HG03442 (cell line): ENCODE results near the gene KDM4C.
"Not testable (repeated sequence)": the region's sequence is repeated elsewhere in the genome, so short reads cannot be mapped to it uniquely, and the experiment has no call there.

Experiments
- ATAC-seq: cut with Tn5 transposase; IDR thresholded peaks from one replicate; pipeline ENCODE4 v1.9.1; 2021; ENCODE audit warnings: mild to moderate bottlenecking, moderate library complexity; ENCODE audit not compliant: unreplicated experiment

KDM4C gene

DNA sequence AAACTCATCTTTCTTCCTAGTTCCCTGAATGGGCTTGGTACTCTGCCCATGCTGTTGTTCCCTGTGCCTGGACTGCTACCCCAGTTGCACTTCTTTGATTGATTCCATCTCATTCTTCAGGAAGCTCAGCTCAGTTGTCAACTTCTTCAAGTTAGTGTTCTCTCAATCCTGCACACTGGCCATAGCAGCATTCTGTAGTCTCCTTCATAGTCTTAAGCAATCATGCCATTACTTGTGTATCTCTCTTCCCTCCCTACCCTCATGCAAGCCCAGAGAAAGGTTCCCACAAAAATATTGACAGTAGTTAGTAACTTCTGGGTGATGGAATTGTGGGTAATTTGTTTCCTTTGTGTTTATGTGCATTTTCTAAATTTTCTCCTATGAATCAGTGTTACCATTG is 5.5 kb downstream of the KDM4C start:
- no peak for ATAC-seq

DNA sequence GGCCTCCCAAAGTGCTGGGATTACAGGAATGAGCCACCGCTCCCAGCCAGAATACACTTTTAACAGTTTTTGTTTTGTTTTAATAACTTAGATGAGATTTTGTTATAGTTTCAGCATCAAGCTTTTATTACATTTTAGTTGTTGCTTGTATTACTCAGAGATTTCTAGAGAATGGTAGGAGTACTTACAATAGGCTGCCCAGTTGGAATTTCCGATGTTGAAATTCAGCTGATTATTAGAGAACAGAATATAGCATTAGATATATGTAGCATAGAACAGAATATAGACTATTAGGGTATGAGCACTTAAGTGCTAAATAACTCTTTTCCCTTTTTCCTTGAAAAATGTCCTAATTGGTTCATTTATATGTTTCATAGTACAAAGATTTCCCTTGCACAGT is 6.2 kb downstream of the KDM4C start:
- no peak for ATAC-seq

DNA sequence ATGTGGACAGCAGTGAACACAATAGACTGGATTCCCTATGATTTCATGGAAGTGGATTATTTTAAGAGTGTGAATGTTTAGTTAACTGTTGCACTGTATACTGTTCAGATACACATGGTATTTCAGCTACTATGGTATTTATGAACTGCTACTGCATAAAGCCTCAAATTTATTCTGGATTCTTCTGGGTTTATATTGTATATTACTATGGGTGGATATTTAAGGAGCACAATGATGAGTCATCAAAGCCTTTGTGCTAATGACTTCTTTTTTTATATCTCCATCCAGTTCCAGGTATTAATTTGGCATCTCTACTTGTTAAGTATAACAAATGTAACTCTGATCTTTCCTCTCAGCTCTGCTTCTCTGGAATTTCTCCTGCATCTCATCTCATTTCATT is 6.8 kb downstream of the KDM4C start:
- ATAC-seq, result no peak

DNA sequence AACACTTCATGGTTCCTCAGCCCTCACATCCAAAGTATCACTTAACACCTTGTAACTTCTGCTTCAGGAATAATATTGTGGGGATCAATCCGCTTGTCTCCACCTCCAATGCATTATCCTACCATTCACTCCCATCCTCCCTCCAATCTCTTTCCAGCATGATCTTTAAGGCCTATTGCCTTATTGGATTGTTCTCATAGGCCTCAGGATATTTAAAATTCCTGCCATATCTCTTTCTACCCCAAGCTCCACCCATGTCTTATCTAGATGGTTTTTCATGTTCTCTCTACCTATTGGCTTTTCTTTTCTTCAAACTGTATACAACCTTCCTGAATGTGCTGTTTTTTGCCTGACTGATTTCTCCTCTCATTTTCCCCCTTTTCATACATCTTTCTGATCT is 7.2 kb downstream of the KDM4C start:
- ATAC-seq, result no peak

DNA sequence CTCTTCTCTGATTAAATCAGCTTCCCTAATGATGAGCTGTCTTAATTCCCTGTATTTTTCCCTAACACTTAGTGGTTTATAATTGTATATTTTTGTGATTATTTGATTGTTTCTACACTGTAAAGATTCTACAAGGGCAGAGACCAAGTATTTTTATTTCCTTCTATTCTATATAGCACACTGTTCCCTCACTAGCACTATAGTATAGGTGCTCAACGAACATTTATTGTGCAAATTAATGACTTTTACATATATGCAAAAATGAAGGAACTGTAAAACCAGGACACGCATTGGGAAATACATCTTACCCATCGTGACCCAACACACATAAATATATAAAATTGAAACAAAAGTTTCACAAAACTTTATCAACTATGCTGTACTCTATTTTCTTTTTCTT is 7.6 kb downstream of the KDM4C start:
- ATAC-seq, result no peak

DNA sequence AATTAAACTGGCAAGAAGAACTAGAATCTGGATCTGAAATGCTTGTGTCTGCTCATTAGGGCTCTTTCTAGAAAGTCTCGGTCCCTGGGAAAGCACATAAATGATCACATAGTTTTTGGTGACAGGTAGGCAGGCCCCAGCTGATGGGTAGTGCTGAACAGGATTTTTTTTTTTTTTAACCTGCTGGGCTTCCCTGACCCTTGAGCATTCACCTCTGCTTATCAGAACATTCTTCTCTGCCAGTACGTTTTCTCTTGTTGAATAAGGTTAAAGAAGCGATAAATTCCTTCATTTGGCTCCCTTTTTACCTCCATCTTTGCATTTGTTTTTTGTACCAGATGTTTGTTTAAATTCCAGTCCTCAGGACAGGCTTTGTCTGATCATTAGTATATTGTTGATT is 8.8 kb downstream of the KDM4C start:
- no peak for ATAC-seq

DNA sequence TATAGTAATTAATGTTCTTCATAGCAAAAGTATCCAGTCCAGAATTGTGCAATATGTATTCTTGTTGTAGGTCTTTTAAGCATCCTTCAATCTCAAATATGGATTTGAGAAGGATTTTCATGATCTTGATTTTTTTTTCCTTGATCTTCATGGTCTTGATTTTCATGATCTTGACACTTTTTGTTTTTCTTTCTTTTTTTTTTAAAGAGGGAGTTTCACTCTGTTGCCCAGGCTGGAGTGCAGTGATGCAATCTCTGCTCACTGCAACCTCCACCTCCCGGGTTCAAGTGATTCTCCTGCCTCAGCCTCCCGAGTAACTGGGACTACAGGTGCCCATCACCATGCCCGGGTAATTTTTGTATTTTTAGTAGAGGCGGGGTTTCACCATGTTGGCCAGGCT is 10.8 kb downstream of the KDM4C start:
- ATAC-seq, result not testable (repeated sequence)

DNA sequence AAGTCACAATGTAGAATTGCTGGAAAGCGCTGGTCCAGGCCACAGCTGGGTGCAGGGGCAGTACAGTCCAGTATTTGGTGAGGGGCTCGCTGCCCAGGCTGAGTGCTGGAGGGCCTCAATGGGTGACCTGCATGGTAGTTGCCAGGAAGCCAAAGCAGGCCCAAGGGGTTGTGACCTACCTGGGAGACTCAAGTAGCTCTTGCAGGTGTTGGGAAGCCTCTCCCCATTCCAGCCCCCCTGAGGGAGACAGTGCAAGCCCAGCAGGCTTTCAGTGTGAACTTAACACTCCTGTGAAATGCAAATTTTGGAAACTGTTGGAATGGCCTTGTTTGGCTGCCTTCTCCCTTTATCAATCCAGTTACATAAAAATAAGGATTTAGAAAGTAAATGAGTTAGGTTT is 13.9 kb downstream of the KDM4C start:
- ATAC-seq, result no peak

DNA sequence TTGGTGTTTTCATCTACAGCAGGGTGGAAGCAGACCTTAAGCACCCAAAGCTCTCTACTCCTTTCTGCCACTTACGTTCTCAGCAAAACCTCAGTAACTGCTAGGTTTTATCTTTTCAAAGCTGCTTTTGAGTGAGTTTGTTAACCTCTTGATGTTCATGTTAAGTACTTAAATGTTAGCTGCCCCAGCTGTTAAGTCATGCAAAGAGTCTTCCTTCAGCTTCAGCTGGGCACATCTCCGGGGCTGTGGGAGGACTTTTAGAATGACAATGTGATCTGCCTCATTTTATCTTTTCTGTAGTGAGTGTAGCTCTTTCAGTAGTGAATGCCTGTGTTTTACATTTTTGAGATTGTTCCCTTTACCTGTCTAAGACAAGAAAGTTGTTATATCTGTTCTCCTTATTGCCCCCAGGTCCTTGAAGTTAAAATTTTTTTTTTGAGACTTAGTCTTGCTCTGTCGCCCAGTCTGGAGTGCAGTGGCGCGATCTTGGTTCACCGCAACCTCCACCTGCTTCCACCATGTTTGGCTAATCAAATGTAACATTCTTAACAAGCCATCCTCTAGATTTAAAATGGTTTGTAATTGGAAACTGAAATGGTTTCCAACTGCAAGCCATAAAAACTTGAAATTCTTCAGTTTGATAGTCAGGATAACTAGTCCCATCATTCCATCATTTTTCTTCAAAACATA is 19.6 kb downstream of the KDM4C start:
- no peak for ATAC-seq

DNA sequence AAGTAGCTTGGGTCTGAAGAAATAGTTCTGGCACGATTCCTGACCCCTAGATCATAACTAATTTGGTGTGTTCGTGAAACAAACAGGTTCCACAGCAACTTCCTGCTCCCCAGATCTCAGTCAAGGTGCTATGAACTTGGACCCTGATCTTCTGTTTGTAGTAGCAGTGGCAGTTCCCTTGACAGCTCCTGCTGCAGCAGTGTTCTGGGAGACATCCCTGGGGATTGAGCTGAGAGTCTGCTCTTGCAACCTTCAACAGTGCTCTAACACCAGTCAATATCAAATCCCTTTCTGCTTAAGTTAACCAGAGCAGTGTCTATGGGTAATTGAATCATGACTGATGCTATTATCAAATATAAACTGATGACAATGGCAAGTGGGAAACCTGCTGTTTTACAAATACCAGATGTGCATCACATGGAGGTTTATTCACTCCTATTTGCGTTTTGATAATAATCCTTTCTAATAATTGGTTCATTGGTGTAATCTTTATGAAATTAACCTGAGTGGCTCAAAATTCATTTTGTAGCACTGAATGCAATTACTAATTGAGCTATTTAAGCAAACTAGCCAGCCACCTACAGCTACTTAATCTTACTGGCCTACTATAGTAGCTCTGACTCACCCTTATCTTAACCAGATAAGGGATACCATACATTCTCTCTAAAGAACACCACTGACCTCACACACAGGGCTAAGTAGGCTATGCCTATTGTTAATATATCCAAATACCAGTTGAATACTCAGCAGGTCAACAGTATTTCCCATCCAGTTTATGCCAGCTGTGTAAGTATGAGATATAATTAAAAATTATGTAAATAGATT is 21.9 kb downstream of the KDM4C start:
- no peak for ATAC-seq

DNA sequence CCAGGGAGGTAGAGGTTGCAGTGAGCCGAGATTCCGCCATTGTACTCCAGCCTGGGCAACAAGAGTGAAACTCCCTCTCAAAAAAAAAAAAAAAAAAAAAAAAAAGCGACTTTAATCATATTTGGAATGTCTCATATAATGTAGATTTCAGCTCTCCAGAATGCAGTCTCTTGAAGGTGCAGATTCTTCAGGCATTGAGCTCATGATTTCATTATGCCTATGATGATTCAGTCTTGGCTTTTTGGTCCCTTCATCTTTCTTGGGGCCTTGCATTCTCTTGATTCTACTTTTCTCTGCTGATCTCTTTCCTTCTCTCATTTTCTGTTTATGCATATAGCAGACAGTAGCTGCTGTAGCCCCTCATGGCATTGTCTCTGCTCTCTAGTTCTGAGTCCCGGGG is 22.9 kb downstream of the KDM4C start:
- no peak for ATAC-seq

DNA sequence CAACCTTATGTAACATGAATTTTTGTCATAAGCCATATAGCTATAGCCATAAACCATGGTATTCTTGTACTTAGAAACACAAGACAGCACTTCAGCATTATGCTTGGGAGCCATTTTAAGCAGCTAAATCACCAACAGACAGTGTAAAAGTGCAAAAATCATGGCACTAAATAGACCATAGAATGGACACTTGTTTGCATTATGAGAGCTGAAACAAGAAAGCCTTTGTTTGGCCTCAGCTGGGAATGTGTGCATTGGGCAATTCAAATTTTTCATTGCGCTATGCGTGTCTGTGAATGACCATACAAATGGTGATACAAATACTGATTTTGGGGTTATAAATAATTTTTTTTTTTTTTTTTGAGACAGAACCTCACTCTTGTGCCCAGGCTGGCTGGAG is 23.7 kb downstream of the KDM4C start:
- no peak for ATAC-seq

DNA sequence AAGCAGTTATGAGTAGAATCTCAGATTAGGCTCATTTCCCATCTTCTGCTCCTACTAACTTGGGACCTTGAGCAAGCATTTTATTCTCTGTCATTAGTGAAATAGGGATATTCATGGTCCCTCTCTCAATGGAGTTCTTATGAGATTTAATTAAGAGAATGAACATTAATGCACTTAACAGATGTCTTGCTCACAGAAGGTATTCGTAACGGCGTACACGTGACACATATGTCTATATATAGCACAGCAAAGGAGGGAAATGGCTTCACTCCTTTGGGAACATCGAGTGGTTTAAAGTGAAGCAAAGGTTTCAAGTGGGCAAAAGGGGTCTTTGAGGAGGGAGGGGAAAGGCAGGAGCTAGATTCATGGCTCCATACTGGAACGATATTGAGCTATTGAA is 24.6 kb downstream of the KDM4C start:
- no peak for ATAC-seq

DNA sequence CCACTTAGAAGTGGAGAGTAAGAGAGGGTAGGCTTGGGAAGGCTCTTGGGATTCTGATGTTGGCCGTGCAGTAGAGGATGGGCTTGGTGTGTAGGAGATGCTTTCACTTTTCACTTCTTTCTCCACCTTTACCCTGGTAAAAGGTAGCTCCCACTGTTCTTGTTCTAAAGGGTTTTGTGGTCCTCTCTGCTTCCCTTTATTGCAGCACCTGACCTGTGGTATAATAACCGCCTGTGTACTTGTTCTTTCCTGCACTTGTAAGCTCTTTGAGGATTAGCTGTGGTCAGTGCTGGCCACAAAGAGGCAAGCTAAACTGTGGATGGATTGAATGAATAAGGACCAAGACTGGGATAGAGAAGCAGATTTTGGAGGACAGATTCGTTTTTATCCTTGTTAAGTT is 25.2 kb downstream of the KDM4C start:
- no peak for ATAC-seq

DNA sequence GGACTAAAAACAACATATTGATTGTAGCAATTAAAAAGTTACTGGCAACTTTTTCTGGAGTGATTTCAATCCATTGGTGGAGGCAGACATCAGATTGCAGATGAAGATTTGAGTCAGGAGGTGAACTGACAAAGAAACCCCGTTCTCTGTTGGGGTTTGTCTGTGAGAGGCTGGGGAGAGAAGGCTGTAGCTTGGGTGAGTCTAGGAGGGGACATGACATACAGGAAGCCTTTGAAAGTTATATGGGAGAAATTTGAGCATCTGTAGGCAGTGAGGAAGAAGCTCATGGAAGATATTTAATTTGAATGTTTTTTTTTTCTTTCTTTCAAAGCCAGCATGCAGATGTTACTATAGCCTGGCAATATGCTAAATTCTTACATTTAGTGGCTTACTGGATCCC is 26.0 kb downstream of the KDM4C start:
- ATAC-seq, result no peak

DNA sequence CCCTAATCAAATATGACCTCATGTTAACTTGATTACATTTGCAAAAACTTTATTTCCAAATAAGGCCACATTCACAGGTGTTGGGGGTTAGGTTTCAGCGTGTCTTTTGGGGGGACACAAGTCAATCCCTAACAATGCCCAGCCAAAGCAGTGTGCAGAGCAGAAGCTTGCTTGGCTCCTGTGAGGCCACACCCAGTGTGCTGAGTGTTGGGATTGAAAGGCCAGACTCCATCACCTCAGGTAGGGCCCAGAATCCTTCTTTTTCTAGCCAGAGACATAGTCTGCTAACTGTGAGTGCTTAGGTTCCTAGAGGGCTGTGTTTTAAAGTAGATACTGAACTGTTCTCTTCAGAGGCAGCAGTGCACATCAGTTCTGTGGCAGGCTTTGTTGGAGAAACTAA is 27.9 kb downstream of the KDM4C start:
- ATAC-seq, result no peak

DNA sequence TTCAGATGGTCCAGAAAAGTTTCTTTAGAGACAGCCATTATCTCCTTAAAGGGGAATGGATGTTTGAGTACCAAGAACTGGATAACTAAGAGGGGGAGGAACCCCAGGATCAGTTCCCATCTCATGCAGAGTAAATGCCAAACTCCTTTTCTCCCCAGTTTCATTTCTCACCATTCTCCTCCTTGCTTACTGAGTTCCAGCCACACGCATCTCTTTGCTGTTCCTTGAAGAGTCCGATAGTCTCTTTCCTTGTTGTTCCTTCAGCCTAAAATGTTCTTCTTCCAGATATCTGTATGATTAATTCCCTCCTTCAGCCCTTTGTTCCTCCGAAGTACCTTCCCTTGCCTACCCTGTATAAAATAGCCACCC is 30.0 kb downstream of the KDM4C start:
- ATAC-seq, result no peak

DNA sequence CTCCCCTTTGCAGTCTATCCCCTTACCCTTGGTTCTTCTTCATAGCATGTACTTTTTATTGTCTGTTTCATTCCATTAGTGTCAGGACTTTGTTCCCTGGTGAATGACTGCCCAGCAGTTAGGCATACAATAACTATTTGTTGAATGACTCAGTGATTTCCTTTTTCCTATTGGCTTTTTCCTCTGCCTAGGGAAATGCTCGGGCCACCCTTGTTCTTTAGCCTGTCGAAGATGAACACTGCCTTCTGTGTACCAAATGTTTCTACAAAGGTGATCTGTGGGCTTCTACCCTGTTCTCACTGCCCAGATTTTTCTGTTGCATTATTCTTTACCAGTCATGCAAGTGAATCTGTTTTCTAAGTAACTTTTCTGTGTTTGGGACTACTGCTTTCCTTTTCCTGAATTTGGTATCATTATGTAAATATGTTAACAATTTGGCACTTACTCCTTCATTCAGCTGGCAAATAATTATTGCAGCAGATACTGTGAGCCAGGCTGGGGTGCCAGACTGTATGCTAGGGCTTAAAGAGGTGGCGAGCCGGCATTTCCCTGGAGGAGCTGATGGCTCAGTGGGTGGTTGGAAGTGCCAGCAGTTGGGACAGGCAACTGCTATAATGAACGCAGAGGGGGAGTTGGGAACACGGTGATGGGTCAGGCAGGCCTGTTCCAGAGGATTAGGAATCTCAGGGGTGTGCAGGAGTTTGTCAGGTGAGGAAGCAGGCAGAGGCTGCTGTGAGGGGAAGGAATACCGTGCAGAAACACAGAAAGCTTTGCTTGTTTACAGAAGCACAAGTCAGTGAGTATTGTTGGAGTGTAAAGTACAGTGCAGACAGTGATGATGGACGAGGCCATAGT is 30.6 kb downstream of the KDM4C start:
- no peak for ATAC-seq

DNA sequence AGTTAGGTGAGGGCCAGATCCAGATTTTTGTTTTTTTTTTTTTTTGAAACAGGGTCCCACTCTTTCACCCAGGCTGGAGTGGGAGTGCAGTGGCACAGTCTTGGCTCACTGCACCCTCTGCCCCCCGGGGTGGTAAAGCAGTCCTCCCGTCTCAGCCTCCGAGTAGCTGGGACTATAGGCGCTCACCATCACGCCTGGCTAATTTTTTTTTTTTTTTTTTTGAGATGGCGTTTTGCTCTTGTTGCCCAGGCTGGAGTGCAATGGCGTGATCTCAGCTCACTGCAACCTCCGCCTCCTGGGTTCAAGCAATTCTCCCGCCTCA is 31.2 kb downstream of the KDM4C start:
- ATAC-seq, result not testable (repeated sequence)

DNA sequence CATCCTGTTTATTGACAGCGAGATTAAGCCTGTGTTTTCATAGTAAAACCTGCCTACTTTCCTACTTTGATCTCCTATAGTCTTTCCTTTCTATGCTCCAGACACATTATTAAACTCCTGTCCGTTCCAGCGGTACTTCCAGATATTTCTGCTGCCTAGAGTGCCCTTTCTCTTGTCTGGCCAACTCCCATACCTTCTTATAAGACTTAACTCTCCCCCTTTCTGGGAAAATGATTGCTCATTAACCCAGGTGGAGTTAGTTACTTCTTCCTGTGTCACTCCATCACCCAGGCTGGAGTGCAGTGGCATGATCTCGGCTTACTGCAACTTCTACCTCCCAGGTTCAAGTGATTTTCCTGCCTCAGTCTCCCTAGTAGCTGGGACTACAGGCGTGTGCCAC is 33.1 kb downstream of the KDM4C start:
- no peak for ATAC-seq

DNA sequence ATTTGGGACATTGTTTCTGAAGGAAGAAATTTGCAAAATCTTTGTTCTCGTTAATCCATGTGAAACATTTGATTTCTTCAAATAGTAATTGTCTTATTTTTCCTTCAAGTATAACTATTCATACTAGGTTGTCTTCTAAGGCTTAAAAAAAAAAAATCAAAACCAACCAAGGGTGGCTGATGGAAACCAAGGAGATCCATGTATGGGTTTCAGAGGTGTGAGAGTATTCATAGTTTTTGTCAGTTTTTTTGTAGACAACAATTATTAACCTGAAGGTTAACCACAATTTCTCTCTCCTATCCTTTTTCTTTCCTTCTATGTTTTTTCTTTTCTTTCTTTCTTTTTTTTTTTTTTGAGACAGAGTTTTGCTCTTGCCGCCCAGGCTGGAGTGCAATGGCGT is 35.4 kb downstream of the KDM4C start:
- no peak for ATAC-seq

DNA sequence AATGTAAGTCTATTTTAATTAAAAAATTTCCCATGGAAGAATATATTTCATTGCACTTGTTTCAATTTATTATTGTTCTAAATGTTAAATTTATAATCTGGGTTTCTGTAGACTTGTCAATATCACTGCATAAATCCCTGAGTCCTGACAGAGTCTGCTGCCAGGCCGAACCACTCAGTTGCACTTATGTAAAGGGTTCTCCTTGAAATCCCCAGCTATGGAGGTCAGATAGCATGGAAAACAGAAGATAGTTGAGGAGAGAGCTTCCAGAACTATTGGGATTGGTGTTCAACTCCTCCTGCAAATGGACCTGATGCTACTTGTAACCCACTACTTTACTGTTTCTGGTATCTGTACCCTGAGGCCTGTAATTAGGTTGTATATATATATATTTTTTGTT is 37.2 kb downstream of the KDM4C start:
- no peak for ATAC-seq
